GM12878 (cell line): ENCODE measurements around the gene ICE2. TPM values are rescaled to one million over a fixed set of nuclear protein-coding genes. Genes with fewer than 3 reads are reported as not detected.

Source experiments
- BHLHE40 ChIP-seq, 2 experiments: fragments of 450-650 bp in 1 of 2; IDR thresholded peaks; 2 replicates each; pipeline ENCODE4 v1.6.1; 2011 to 2017; ENCODE audit warnings: low read depth in 2 of 2, borderline replicate concordance in 1 of 2, improper control_type of control experiment in 1 of 2, low read length in 1 of 2, mild to moderate bottlenecking in 1 of 2
- CEBPB ChIP-seq, 2 experiments: fragments of 150-350 bp in 1 of 2; IDR thresholded peaks; 2 replicates each; pipeline ENCODE4 v1.6.1; 2012 to 2014; ENCODE audit warnings: low read depth in 2 of 2, low read length in 2 of 2, borderline replicate concordance in 1 of 2, inconsistent platforms in 1 of 2
- CTCF ChIP-seq, 3 experiments: IDR thresholded peaks in 2 of 3; conservative IDR thresholded peaks in 1 of 3; 2 replicates each; pipeline ENCODE4 v1.5.1; 2011; ENCODE audit warnings: low read depth in 3 of 3, low read length in 3 of 3, mild to moderate bottlenecking in 3 of 3, control low read depth in 2 of 3, moderate library complexity in 2 of 3, inconsistent platforms in 1 of 3, mixed read lengths in 1 of 3; ENCODE audit not compliant: control insufficient read depth in 2 of 3, insufficient read depth in 1 of 3; ENCODE audit errors: extremely low read depth in 1 of 3
- E2F8 ChIP-seq: fragments of 450-650 bp; IDR thresholded peaks from 2 replicates; pipeline ENCODE4 v1.6.1; 2018; ENCODE audit warnings: mild to moderate bottlenecking, low read depth, moderate library complexity; ENCODE audit not compliant: partially characterized antibody
- HDAC2 ChIP-seq: fragments of 200-600 bp; sonication (generic); IDR thresholded peaks from 2 replicates; pipeline ENCODE4 v1.6.1; 2017
- JUNB ChIP-seq: IDR thresholded peaks from 2 replicates; pipeline ENCODE4 v1.6.1; 2016; ENCODE audit warnings: antibody characterized with exemption, mild to moderate bottlenecking
- MEF2A ChIP-seq: IDR thresholded peaks from 2 replicates; pipeline ENCODE4 v1.6.1; 2011; ENCODE audit warnings: low read depth, mild to moderate bottlenecking, low read length, moderate library complexity; ENCODE audit not compliant: insufficient read depth
- NFIC ChIP-seq: IDR thresholded peaks from 2 replicates; pipeline ENCODE4 v1.6.1; 2012; ENCODE audit warnings: low read depth, mild to moderate bottlenecking, inconsistent platforms, low read length, moderate library complexity
- NFXL1 ChIP-seq: fragments of 450-650 bp; IDR thresholded peaks from 2 replicates; pipeline ENCODE4 v1.6.1; 2017; ENCODE audit warnings: antibody characterized with exemption, mild to moderate bottlenecking, borderline replicate concordance
- NFYB ChIP-seq: IDR thresholded peaks from 2 replicates; pipeline ENCODE4 v1.6.1; 2011; ENCODE audit warnings: low read depth, mild to moderate bottlenecking, low read length, improper control_type of control experiment, moderate library complexity; ENCODE audit not compliant: insufficient read depth
- NR2F1 ChIP-seq: fragments of 450-650 bp; conservative IDR thresholded peaks from 2 replicates; pipeline ENCODE4 v1.6.1; 2017; ENCODE audit warnings: mild to moderate bottlenecking
- RELA ChIP-seq: fragments of 450-650 bp; IDR thresholded peaks from 2 replicates; pipeline ENCODE4 v1.8.0; 2014; ENCODE audit warnings: borderline replicate concordance; ENCODE audit not compliant: partially characterized antibody
- RUNX3 ChIP-seq: IDR thresholded peaks from 2 replicates; pipeline ENCODE4 v1.6.1; 2012; ENCODE audit warnings: low read length, inconsistent platforms
- SREBF1 ChIP-seq: IDR thresholded peaks from 2 replicates; pipeline ENCODE4 v1.6.1; 2012; ENCODE audit warnings: mild to moderate bottlenecking, low read length
- STAT1 ChIP-seq: fragments of 450-650 bp; conservative IDR thresholded peaks from 2 replicates; pipeline ENCODE4 v1.6.1; 2014; ENCODE audit warnings: antibody characterized with exemption, mild to moderate bottlenecking
- TBL1XR1 ChIP-seq: IDR thresholded peaks from 2 replicates; pipeline ENCODE4 v1.6.1; 2012; ENCODE audit warnings: low read depth, low read length, improper control_type of control experiment
- YBX1 ChIP-seq: fragments of 450-650 bp; IDR thresholded peaks from 2 replicates; pipeline ENCODE4 v1.6.1; 2016; ENCODE audit warnings: antibody characterized with exemption
- ZNF24 ChIP-seq: fragments of 450-650 bp; IDR thresholded peaks from 2 replicates; pipeline ENCODE4 v1.6.1; 2017; ENCODE audit warnings: antibody characterized with exemption, mild to moderate bottlenecking
- polyA plus RNA-seq, 11 experiments: library from polyadenylated mRNA; depleted of rRNA in 4 of 11; unstranded in 6 of 11; stranded (reverse) in 5 of 11; fragments of >200 nt; fragmentation: Nextera tagmentation in 4 of 11; fragmentation: Illumina TruSeq in 1 of 11; extraction: Ambion mirVana in 4 of 11; extraction: Trizol in 1 of 11; gene quantifications; 1 replicate in 1 of 11; 2 replicates in 10 of 11; pipeline versions ENCODE4 v1.2.1 to v1.2.3, GENCODE V29; 2011 to 2016; ENCODE audit warnings: inconsistent platforms in 2 of 11, missing spikeins in 2 of 11, low read depth in 1 of 11
- total RNA-seq, 4 experiments: library from RNA; depleted of rRNA in 3 of 4; stranded (reverse); fragments of >200 nt in 3 of 4; fragmentation: Illumina TruSeq in 1 of 4; extraction: Trizol in 1 of 4; gene quantifications; 2 replicates each; pipeline versions ENCODE4 v1.2.1 to v1.2.3, GENCODE V29; 2013 to 2021

ICE2 gene
- total and polyA plus RNA-seq, 10 of the 15 experiments (the other 5 are each of a cell fraction or from before 2014, with no cell fraction given) = 14.2 to 62.0 (median 44.9) TPM

GRCh38 chr15:60477916-60478565, 901 bp downstream of the ICE2 start (continued):
- TF ChIP-seq CTCF (IDR thresholded peaks at IDR 0.05 in 2 of 3, conservative IDR thresholded peaks at IDR 0.05 in 1 of 3; ENCODE audit: control insufficient read depth in 2 of 3, extremely low read depth in 1 of 3, insufficient read depth in 1 of 3, low read depth in 3 of 3, low read length in 3 of 3) (no peak), ZNF24 (no peak), E2F8 (no peak), NFYB (peak; percentile 63), CEBPB (IDR thresholded peaks at IDR 0.05; ENCODE audit: borderline replicate concordance in 1 of 2, low read depth in 2 of 2, low read length in 2 of 2) (no peak), NR2F1 (no peak), SREBF1 (no peak), STAT1 (no peak), HDAC2 (no peak), RUNX3 (no peak), MEF2A (no peak), BHLHE40 (IDR thresholded peaks at IDR 0.05; ENCODE audit: borderline replicate concordance in 1 of 2, low read depth in 2 of 2, low read length in 1 of 2) (no peak), NFXL1 (no peak), YBX1 (no peak), RELA (no peak), JUNB (peak; percentile 22; the same call in 1 of the 2 replicates), NFIC (no peak), TBL1XR1 (no peak)
